ENCODE results near the gene LRCOL1. TPM values are rescaled to one million over a fixed set of nuclear protein-coding genes. Genes with fewer than 3 reads are reported as not detected.

Gene LRCOL1
- total RNA-seq, 1 experiment from 2014 or later = not detected

GRCh38 chr12:132629330-132629729 is 18.9 kb upstream of the LRCOL1 start:
- intact Hi-C loops (cut with micrococcal nuclease; ENCODE audit: unreplicated experiment) = no loop called here
- no TSS peak for BruUV-seq (replicated peaks)
- no peak for TF ChIP-seq CTCF (IDR thresholded peaks at IDR 0.05; ENCODE audit: insufficient read depth in 1 of 2, low read depth in 1 of 2, low read length in 1 of 2, severe bottlenecking in 1 of 2, unreplicated experiment in 1 of 2)
- H3K9me3 Mint-ChIP-seq (ENCODE audit: unreplicated experiment) = no peaks in the 10 kb centered on the region
- ChIA-PET CTCF (interaction anchor here (1.8 kb wide), 1 partner anchor 9 kb away, joined by 7 read pairs; no protein-coding TSS in a partner anchor), POLR2A (no interaction called here)
- no peak for DNase-seq
- Histone ChIP-seq H3K27me3 (replicated peaks; ENCODE audit: control insufficient read depth, insufficient read depth, low read length) (no peaks in the 10 kb centered on the region), H3K9me3 (no peaks in the 10 kb centered on the region), H3K4me1 (no peaks in the 10 kb centered on the region), H3K36me3 (ENCODE audit: control insufficient read depth, insufficient read depth, low read length) (peaks cover 3% of the 10 kb centered on the region), H3K4me3 (ENCODE audit: low read depth, low read length) (no peak overlapping the region)
- no peaks in the 10 kb centered on the region for H3K27me3 Mint-ChIP-seq (ENCODE audit: insufficient read depth, unreplicated experiment)
- H3K4me3 Mint-ChIP-seq (ENCODE audit: unreplicated experiment) = no peak overlapping the region
- peaks cover 24% of the 10 kb centered on the region for H3K4me1 Mint-ChIP-seq (ENCODE audit: low read depth, unreplicated experiment)
- H3K36me3 Mint-ChIP-seq (ENCODE audit: insufficient read depth, unreplicated experiment) = peaks cover 91% of the 10 kb centered on the region
- no peak overlapping the region for H3K27ac Mint-ChIP-seq (ENCODE audit: unreplicated experiment)

GRCh38 chr12:132625731-132626430 is 15.5 kb upstream of the LRCOL1 start:
- no TSS peak for BruUV-seq (replicated peaks)

More at GRCh38 chr12:132625731-132626430, 15.5 kb upstream of the LRCOL1 start:
- intact Hi-C loops (cut with micrococcal nuclease; ENCODE audit: unreplicated experiment) = no loop called here
- Mint-ChIP-seq H3K36me3 (ENCODE audit: insufficient read depth, unreplicated experiment) (peaks cover 83% of the 10 kb centered on the region), H3K27me3 (ENCODE audit: insufficient read depth, unreplicated experiment) (no peaks in the 10 kb centered on the region), H3K9me3 (ENCODE audit: unreplicated experiment) (no peaks in the 10 kb centered on the region), H3K27ac (ENCODE audit: unreplicated experiment) (no peak overlapping the region), H3K4me3 (ENCODE audit: unreplicated experiment) (no peak overlapping the region), H3K4me1 (ENCODE audit: low read depth, unreplicated experiment) (peaks cover 25% of the 10 kb centered on the region)
- Histone ChIP-seq H3K4me3 (ENCODE audit: low read depth, low read length) (no peak overlapping the region), H3K4me1 (peaks cover 16% of the 10 kb centered on the region), H3K27me3 (replicated peaks; ENCODE audit: control insufficient read depth, insufficient read depth, low read length) (no peaks in the 10 kb centered on the region), H3K36me3 (ENCODE audit: control insufficient read depth, insufficient read depth, low read length) (peaks cover 3% of the 10 kb centered on the region), H3K9me3 (no peaks in the 10 kb centered on the region)
- ChIA-PET CTCF (interaction anchor here (0.7 kb wide), 1 partner anchor 11 kb away, joined by 3 read pairs; no protein-coding TSS in a partner anchor), POLR2A (no interaction called here)
- no peak for DNase-seq
- no peak for TF ChIP-seq CTCF (IDR thresholded peaks at IDR 0.05; ENCODE audit: insufficient read depth in 1 of 2, low read depth in 1 of 2, low read length in 1 of 2, severe bottlenecking in 1 of 2, unreplicated experiment in 1 of 2)
